Upper lobe of left lung (tissue), 6 donors: Measurements from ENCODE around the gene RRP1B. TPM values are rescaled to one million over a fixed set of nuclear protein-coding genes. Genes with fewer than 3 reads are reported as not detected.
A peak's percentile ranks its signal among the peaks of the same experiment; 100 is the strongest.

Source experiments
- ATAC-seq, 2 donors: fragments of 200-7000 bp; cut with Tn5 transposase; one replicate each; pipeline ENCODE4 v1.9.1; 2022; ENCODE audit warnings: mild to moderate bottlenecking in 2 of 2, moderate library complexity in 2 of 2; ENCODE audit not compliant: low FRiP score in 2 of 2
- DNase-seq, 2 donors: peaks; one replicate each; pipeline ENCODE4 v3.0.0-alpha.2; 2019 to 2020
- H3K27ac ChIP-seq, 4 donors: fragments of 200-600 bp; sonication (generic); one replicate each; pipeline ENCODE4 v1.5.1; 2016 to 2019
- H3K27me3 ChIP-seq, 4 donors: fragments of 200-600 bp; sonication (generic); one replicate each; pipeline ENCODE4 v1.5.1; 2017 to 2019
- H3K36me3 ChIP-seq, 4 donors: fragments of 200-600 bp; sonication (generic); one replicate each; pipeline ENCODE4 v1.5.1; 2016 to 2019
- H3K4me1 ChIP-seq, 4 donors: fragments of 200-600 bp; sonication (generic); one replicate each; pipeline ENCODE4 v1.5.1; 2018 to 2019
- H3K4me3 ChIP-seq, 4 donors: fragments of 200-600 bp; sonication (generic); one replicate each; pipeline ENCODE4 v1.5.1; 2017 to 2019; ENCODE audit warnings: mild to moderate bottlenecking in 2 of 4, moderate library complexity in 1 of 4
- H3K9me3 ChIP-seq, 4 donors: fragments of 200-600 bp; sonication (generic); one replicate each; pipeline ENCODE4 v1.5.1; 2018 to 2019
- EP300 ChIP-seq, 4 donors: sonication (generic); formaldehyde crosslinking; IDR thresholded peaks; one replicate each; pipeline ENCODE4 v1.5.1; 2017; ENCODE audit warnings: antibody characterized with exemption in 4 of 4, control low read depth in 2 of 4
- POLR2A ChIP-seq, 4 donors: fragments of 450-650 bp; IDR thresholded peaks; one replicate each; pipeline ENCODE4 v1.5.1; 2016 to 2017; ENCODE audit warnings: antibody characterized with exemption in 4 of 4, mild to moderate bottlenecking in 2 of 4
- POLR2AphosphoS5 ChIP-seq, 2 donors: sonication (generic); formaldehyde crosslinking; IDR thresholded peaks; one replicate each; pipeline ENCODE4 v1.5.1; 2017; ENCODE audit warnings: antibody characterized with exemption in 2 of 2
- WGBS, 2 donors: methylation state at CpG; one replicate each; pipeline ENCODE4 v1.1.5; 2017 to 2018; 5-methylcytosine and 5-hydroxymethylcytosine counted together
- total RNA-seq, 6 donors: library from RNA; depleted of rRNA in 4 of 6; stranded (reverse); fragments of >200 nt in 4 of 6; gene quantifications; one replicate each; pipeline versions ENCODE4 v1.1.0 to v1.2.1, GENCODE V29; 2016 to 2021
- TF ChIP-seq, protein P1 (sequence below), 6 experiments: fragments of 450-650 bp in 4 of 6; fragments of 200-600 bp in 2 of 6; sonication (generic) in 2 of 6; IDR thresholded peaks; one replicate each; pipeline ENCODE4 v1.5.1; 2016 to 2019; ENCODE audit warnings: antibody characterized with exemption in 6 of 6
- donor health status: DM: no; HTN: no; CAD: no; lungs with moderate emphysema.
- donor health status: DM: no; HTN: yes; CAD: no; lungs with severe emphysema.

The RRP1B gene
- total RNA-seq, 6 donors from 2014 or later: 11.5 to 22.8 (median 19.7) TPM

DNA sequence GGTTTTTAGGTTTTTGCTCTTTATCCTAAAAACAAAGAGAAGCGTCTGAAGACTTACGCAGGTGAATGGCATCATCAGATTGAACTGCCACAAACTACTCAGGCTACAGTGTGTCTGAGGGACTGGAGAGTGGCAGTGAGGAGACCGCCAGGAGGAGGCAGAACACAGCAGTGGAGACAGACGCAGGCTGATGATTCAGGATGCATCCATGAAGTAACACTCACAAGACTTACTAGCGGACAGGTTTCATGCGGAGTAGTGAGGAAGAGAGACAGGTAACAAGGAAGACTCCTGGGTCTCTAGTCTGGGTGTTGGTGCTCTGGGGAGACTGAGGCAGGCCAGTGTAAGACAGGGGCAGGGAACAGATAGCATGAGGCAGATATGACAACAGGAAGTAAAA lies 5.7 kb upstream of the RRP1B start:
- TF ChIP-seq POLR2A (IDR thresholded peaks at IDR 0.05) (no peak), POLR2AphosphoS5 (IDR thresholded peaks at IDR 0.05) (no peak), EP300 (IDR thresholded peaks at IDR 0.05) (no peak)
- TF ChIP-seq, protein P1, sequence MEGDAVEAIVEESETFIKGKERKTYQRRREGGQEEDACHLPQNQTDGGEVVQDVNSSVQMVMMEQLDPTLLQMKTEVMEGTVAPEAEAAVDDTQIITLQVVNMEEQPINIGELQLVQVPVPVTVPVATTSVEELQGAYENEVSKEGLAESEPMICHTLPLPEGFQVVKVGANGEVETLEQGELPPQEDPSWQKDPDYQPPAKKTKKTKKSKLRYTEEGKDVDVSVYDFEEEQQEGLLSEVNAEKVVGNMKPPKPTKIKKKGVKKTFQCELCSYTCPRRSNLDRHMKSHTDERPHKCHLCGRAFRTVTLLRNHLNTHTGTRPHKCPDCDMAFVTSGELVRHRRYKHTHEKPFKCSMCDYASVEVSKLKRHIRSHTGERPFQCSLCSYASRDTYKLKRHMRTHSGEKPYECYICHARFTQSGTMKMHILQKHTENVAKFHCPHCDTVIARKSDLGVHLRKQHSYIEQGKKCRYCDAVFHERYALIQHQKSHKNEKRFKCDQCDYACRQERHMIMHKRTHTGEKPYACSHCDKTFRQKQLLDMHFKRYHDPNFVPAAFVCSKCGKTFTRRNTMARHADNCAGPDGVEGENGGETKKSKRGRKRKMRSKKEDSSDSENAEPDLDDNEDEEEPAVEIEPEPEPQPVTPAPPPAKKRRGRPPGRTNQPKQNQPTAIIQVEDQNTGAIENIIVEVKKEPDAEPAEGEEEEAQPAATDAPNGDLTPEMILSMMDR (IDR thresholded peaks at IDR 0.05): no peak
- WGBS, 2 donors: 90 to 95% methylated on average over 6 of the region's 6 CpGs
- no peaks in the 10 kb centered on the region for H3K36me3 ChIP-seq
- H3K27ac ChIP-seq: no peak overlapping the region
- DNase-seq (no peak), ATAC-seq (no peak)
- no peak overlapping the region for H3K4me3 ChIP-seq
- H3K4me1 ChIP-seq: peaks cover under 1 to 10% (median 7%) of the 10 kb centered on the region in 4 donors
- no peaks in the 10 kb centered on the region for H3K27me3 ChIP-seq
- no peaks in the 10 kb centered on the region for H3K9me3 ChIP-seq

DNA sequence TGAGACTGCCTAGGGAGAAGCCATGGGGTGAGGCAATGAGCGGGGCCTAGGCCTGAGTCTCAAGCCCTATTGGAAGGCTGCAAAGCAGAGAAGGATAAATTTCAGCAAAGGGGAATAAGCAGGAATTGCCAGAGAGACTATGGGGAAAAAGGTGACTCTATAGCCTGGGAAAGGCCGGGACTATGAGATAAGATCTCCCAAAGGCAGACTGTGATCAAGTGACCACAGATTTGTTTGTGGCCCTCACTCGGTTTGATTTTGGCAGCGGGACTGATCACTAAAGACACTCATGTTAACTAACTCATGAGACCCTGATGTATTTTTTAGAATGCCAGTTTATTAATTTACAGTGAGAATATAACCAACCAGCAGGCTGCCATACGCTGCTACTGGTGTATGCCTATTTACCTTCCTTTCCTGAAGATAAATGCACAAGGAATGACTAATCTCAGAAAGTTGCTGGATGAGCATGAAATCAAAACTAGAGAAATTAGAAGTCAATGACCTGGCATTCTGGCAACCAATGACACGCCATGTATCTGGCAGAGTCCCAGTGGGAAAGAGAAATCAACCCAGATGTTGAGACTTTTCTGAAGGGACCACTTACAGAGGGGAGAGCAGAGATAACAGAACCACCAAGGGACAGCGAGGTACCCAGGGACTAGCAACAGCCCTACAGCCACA lies 4.4 kb upstream of the RRP1B start:
- DNase-seq: no peak
- no peak for ATAC-seq
- TF ChIP-seq, protein P1 (IDR thresholded peaks at IDR 0.05): no peak
- TF ChIP-seq POLR2A (IDR thresholded peaks at IDR 0.05) (no peak), EP300 (IDR thresholded peaks at IDR 0.05) (no peak), POLR2AphosphoS5 (IDR thresholded peaks at IDR 0.05) (no peak)
- Histone ChIP-seq H3K4me1 (peaks cover 6 to 18% (median 13%) of the 10 kb centered on the region in 4 donors), H3K27me3 (no peaks in the 10 kb centered on the region), H3K27ac (no peak overlapping the region), H3K36me3 (no peaks in the 10 kb centered on the region), H3K9me3 (no peaks in the 10 kb centered on the region), H3K4me3 (no peak overlapping the region)
- 89 to 91% methylated on average over 7 of the region's 7 CpGs for WGBS, 2 donors

DNA sequence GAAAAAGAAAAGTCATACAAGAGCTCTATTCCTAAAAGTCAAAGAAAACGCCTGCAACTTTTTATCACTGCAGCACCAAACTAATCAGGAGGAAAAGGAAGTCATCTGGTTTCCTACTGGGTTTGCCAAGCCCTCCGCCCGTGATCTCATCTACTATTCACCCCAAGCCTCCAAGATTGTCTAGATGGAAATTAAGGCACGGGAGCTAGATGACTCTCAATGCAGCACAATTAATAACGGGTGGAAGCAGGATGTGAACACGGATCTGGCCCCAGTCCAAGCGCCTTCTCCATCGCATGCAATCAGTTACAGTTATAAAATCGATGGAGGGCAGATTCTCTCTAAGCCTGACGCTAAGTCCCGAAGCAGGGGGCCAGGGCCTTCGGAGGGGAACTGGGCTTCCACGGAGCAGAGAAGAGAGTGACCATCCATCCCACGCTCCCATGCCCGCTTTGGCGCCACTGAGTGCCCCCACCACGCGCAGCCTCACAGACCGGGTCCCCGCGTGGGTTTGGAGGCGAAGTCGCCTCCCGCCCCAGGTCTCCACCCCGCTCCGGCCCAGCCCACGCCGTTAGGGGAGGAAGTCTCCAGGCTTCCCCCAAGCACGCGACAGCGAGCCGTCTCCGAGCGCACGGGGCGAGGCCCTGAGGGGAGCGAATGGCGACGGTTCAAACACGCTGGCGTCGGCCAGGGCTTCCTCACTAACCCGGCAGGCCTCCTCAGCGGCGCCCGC lies 1.8 kb upstream of the RRP1B start:
- DNase-seq: peak in 1 of 2 donors; percentile 81
- 72 to 75% methylated on average over 25 to 30 of the region's 46 CpGs for WGBS, 2 donors
- Histone ChIP-seq H3K9me3 (no peaks in the 10 kb centered on the region), H3K27me3 (no peaks in the 10 kb centered on the region), H3K4me3 (no peak overlapping the region), H3K27ac (no peak overlapping the region), H3K36me3 (peaks cover 0 to 9% (median 2%) of the 10 kb centered on the region in 4 donors), H3K4me1 (peaks cover 23 to 31% (median 27%) of the 10 kb centered on the region in 4 donors)
- ATAC-seq: no peak
- no peak for TF ChIP-seq EP300 (IDR thresholded peaks at IDR 0.05)
- TF ChIP-seq POLR2A (IDR thresholded peaks at IDR 0.05): no peak
- TF ChIP-seq, protein P1 (IDR thresholded peaks at IDR 0.05): no peak
- no peak for TF ChIP-seq POLR2AphosphoS5 (IDR thresholded peaks at IDR 0.05)

DNA sequence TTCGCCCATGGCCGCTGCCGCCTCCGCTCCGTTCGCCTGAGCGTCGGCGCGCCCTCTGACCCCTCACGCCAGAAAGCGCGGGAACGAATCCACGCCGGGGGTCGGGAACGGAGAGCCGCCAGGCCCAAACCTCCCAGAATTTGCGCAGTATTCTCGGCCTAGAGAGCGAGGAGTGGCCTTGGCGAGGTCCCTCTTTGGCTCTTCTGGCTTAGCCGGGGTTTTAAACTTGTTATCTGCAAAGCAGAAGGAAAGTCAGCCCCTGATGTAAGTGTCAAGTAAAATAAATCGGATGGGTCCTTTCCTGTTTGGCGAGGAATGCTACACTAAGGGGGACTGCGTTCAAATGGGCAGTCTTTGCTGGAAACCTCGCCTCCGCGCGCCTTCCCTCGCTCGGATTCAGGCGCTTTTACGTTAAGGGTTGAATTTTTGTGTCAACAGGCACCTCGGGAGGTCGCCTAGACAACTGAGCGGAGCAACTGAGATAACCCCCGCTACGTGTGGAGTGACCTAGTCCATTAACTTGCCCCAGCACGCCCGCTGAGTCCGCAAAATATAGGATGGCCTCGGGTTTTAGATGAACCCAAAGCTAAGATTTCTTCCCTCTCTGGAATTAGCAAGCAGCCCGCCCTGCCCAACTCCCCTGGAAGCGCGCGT lies 1.1 kb upstream of the RRP1B start:
- H3K4me3 ChIP-seq: no peak overlapping the region
- ATAC-seq (no peak), DNase-seq (peak in 1 of 2 donors; percentile 36)
- TF ChIP-seq, protein P1 (IDR thresholded peaks at IDR 0.05): no peak
- TF ChIP-seq POLR2AphosphoS5 (IDR thresholded peaks at IDR 0.05) (no peak), POLR2A (IDR thresholded peaks at IDR 0.05) (no peak), EP300 (IDR thresholded peaks at IDR 0.05) (no peak)
- no peaks in the 10 kb centered on the region for H3K9me3 ChIP-seq
- 92 to 93% methylated on average over 39 to 40 of the region's 48 CpGs for WGBS, 2 donors
- H3K4me1 ChIP-seq: peaks cover 23 to 31% (median 27%) of the 10 kb centered on the region in 4 donors
- H3K27me3 ChIP-seq: no peaks in the 10 kb centered on the region
- H3K27ac ChIP-seq: no peak overlapping the region
- H3K36me3 ChIP-seq: peaks cover 0 to 16% (median 3%) of the 10 kb centered on the region in 4 donors
